SK-N-MC (cell line): ENCODE results near the gene MAN2B2.

ENCODE experiments used
- DNase-seq: peaks from one replicate; pipeline ENCODE4 v3.0.0-alpha.2; 2011; ENCODE audit warnings: low read depth, low spot score
- H3K27ac ChIP-seq: fragments of 200-600 bp; sonication (generic); 2 replicates; pipeline ENCODE4 v1.5.1; 2016; ENCODE audit warnings: mixed run types
- H3K36me3 ChIP-seq: fragments of 200-600 bp; sonication (generic); 2 replicates; pipeline ENCODE4 v1.6.1; 2017; ENCODE audit warnings: antibody characterized with exemption, low read length, mixed read lengths; ENCODE audit not compliant: insufficient read depth
- H3K4me3 ChIP-seq: fragments of 200-600 bp; sonication (generic); 2 replicates; pipeline ENCODE4 v1.5.1; 2016
- H3K9ac ChIP-seq: fragments of 200-600 bp; sonication (generic); 2 replicates; pipeline ENCODE4 v1.8.0; 2017; ENCODE audit warnings: mixed run types, mixed read lengths; ENCODE audit not compliant: insufficient read length
- H3K9me3 ChIP-seq: fragments of 200-600 bp; sonication (generic); 2 replicates; pipeline ENCODE4 v1.6.1; 2017; ENCODE audit warnings: low read depth, mild to moderate bottlenecking, antibody characterized with exemption, low read length, moderate library complexity, mixed read lengths
- EZH2 ChIP-seq: fragments of 200-600 bp; sonication (generic); IDR thresholded peaks from one replicate; pipeline ENCODE4 v1.6.1; 2017; ENCODE audit warnings: antibody characterized with exemption
- FOXP2 ChIP-seq: optimal IDR thresholded peaks from 2 replicates; pipeline ENCODE3; 2011; ENCODE audit warnings: mild to moderate bottlenecking, moderate library complexity; ENCODE audit not compliant: insufficient read depth; ENCODE audit errors: extremely low read length, control extremely low read depth
- POLR2AphosphoS5 ChIP-seq: IDR thresholded peaks from 2 replicates; pipeline ENCODE4 v1.6.1; 2012; ENCODE audit warnings: mild to moderate bottlenecking, low read depth, low read length, borderline replicate concordance

Gene MAN2B2

DNA sequence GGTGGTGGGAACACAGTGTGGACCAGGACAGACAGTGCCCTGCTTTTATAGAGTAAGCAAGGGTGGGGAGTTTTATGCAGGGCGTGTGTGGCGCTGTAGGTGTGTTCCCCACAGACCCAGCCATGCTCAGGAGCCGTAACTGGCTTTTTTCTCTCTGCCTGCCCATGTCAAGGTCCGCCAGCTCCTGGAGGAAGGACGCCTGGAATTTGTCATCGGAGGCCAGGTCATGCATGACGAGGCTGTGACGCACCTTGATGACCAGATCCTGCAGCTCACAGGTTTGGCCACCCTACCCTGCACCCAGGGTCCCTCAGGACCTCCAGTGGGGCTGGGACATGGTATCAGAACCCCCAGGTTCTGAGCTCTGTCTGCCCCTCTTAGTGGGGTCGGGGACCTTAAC is 3.2 kb downstream of the MAN2B2 start:
- Histone ChIP-seq H3K36me3 (no peaks in the 10 kb centered on the region), H3K27ac (no peak overlapping the region), H3K9ac (no peak overlapping the region), H3K9me3 (no peaks in the 10 kb centered on the region), H3K4me3 (no peak overlapping the region)
- DNase-seq = no peak
- TF ChIP-seq POLR2AphosphoS5 (no peak), FOXP2 (no peak), EZH2 (no peak)

GRCh38 chr4:6580353-6580752 is 5.4 kb downstream of the MAN2B2 start:
- Histone ChIP-seq H3K27ac (no peak overlapping the region), H3K9ac (no peak overlapping the region), H3K9me3 (no peaks in the 10 kb centered on the region), H3K4me3 (no peak overlapping the region), H3K36me3 (no peaks in the 10 kb centered on the region)
- DNase-seq = no peak
- no peak for TF ChIP-seq POLR2AphosphoS5
- no peak for TF ChIP-seq FOXP2
- no peak for TF ChIP-seq EZH2

- Histone ChIP-seq H3K27ac (no peak overlapping the region), H3K36me3 (no peaks in the 10 kb centered on the region), H3K9me3 (no peaks in the 10 kb centered on the region), H3K9ac (no peak overlapping the region), H3K4me3 (no peak overlapping the region)
- TF ChIP-seq FOXP2 = no peak
- no peak for TF ChIP-seq EZH2
- no peak for TF ChIP-seq POLR2AphosphoS5
- DNase-seq = no peak
Observed at GRCh38 chr4:6581566-6582121, 6.7 kb downstream of the MAN2B2 start.

DNA sequence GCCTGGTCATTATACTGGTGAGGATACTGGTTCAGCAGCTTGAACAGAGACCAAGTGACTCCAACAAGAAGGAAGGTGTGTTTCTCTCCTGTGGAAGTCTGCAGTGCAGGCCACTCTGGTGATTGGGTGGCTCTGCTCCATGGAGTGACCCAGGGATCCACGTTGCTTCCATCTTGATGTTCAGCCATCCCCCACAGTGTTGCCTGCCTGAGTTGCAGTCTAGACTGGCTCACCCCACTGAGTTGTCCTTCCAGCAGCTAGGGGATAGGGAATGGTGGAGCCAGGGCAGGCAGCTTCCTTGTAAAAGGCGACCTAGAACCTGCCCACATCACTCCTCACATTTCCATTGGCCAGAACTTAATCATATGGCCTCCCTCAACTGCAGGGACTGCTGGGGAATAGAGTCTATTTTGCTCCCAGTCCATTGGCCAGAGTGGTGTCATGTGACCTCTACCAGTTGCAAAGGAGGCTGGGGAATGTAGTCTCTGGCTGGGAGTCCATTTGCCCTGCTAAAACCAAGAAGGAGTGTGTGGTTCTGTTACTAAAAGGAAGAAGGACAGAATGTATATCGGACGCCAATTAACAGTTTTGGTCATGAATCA is 8.0 kb downstream of the MAN2B2 start:
- TF ChIP-seq POLR2AphosphoS5 (no peak), FOXP2 (no peak), EZH2 (no peak)
- H3K27ac ChIP-seq = no peak overlapping the region
- H3K36me3 ChIP-seq = no peaks in the 10 kb centered on the region
- DNase-seq = no peak
- no peak overlapping the region for H3K9ac ChIP-seq
- H3K4me3 ChIP-seq = no peak overlapping the region
- H3K9me3 ChIP-seq = no peaks in the 10 kb centered on the region

DNA sequence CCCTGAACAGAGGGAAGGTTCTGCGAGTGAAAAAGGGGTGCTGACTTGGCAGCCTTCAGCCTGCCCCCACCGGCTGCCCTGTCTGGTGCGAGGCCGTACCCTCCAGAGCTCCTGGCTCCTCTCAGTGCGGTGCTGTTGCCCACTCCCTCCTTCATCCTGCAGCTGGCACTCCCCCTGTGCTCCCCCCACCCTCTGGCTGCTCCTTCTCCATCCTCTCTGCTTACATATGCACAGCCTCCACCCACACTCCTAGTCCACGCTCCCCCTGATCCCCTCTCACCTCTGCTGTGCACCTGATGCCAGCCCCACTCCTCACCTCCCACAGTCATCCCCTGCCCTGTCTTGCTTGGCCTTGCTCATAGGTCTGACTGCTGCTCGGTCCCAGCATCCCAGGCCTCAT is 9.9 kb downstream of the MAN2B2 start:
- Histone ChIP-seq H3K9ac (no peak overlapping the region), H3K36me3 (no peaks in the 10 kb centered on the region), H3K9me3 (no peaks in the 10 kb centered on the region), H3K27ac (no peak overlapping the region), H3K4me3 (no peak overlapping the region)
- TF ChIP-seq POLR2AphosphoS5 (no peak), FOXP2 (no peak), EZH2 (no peak)
- DNase-seq = no peak

- no peak for DNase-seq
- Histone ChIP-seq H3K27ac (no peak overlapping the region), H3K9me3 (no peaks in the 10 kb centered on the region), H3K4me3 (no peak overlapping the region), H3K9ac (no peak overlapping the region), H3K36me3 (no peaks in the 10 kb centered on the region)
- no peak for TF ChIP-seq FOXP2
- TF ChIP-seq POLR2AphosphoS5 = no peak
- TF ChIP-seq EZH2 = no peak
Observed at GRCh38 chr4:6586715-6587325, 11.8 kb downstream of the MAN2B2 start.

DNA sequence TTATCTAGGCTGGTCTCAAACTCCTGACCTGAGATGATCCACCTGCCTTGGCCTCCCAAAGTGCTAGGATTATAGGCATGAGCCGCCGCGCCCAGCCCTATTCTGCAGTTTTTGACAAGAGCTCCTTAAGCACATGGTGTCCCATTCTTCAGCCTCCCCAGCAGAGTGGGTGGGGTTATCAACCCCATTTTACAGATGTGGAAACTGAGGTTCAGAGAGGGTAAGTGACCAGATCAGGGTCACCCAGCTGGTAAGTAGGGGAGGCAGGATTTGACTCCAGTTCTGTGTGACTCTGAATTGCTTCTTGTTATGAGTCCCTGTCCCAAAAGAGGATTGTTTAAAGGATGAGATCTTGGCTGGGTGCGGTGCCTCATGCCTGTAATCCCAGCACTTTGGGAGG is 14.5 kb downstream of the MAN2B2 start:
- H3K27ac ChIP-seq = no peak overlapping the region
- TF ChIP-seq EZH2 (no peak), FOXP2 (no peak), POLR2AphosphoS5 (no peak)
- H3K36me3 ChIP-seq = no peaks in the 10 kb centered on the region
- H3K9me3 ChIP-seq = no peaks in the 10 kb centered on the region
- no peak overlapping the region for H3K4me3 ChIP-seq
- no peak overlapping the region for H3K9ac ChIP-seq
- no peak for DNase-seq

DNA sequence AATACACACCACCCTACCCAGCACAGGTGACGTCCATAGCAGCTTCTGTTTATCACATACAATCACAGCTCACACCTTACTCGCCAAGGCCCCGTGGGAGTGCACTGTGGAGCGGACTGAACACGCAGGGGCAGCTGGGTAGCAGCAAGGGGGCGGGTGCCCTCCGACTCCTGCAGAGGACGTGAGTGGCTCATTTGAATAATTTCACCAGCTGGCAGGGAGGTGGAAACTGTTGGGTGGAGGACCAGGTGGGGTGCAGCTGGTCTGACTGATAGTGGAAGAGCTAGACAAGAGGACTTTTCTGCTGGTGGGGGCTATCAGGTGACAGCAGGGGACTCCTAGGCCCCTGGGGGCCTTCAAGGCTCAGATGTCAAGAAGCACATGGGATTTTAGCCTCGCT is 16.3 kb downstream of the MAN2B2 start:
- DNase-seq = no peak

GRCh38 chr4:6591781-6592180 is 16.8 kb downstream of the MAN2B2 start:
- no peak overlapping the region for H3K27ac ChIP-seq
- no peak for TF ChIP-seq POLR2AphosphoS5
- TF ChIP-seq EZH2 = no peak
- no peak for TF ChIP-seq FOXP2
- H3K9ac ChIP-seq = no peak overlapping the region
- H3K36me3 ChIP-seq = no peaks in the 10 kb centered on the region
- no peak overlapping the region for H3K4me3 ChIP-seq
- H3K9me3 ChIP-seq = no peaks in the 10 kb centered on the region
- no peak for DNase-seq

More for the DNA sequence above, 16.3 kb downstream of the MAN2B2 start:
- no peak overlapping the region for H3K4me3 ChIP-seq
- no peak overlapping the region for H3K9ac ChIP-seq
- no peak overlapping the region for H3K27ac ChIP-seq
- no peak for TF ChIP-seq FOXP2
- TF ChIP-seq EZH2 = no peak
- no peaks in the 10 kb centered on the region for H3K9me3 ChIP-seq
- no peaks in the 10 kb centered on the region for H3K36me3 ChIP-seq
